NB4 (cell line): ENCODE data around the gene PEX11A.

Source experiments
- POLR2A ChIP-seq: IDR thresholded peaks from 2 replicates; pipeline ENCODE4 v1.6.1; 2011; ENCODE audit warnings: mild to moderate bottlenecking; ENCODE audit not compliant: insufficient read length; ENCODE audit errors: extremely low read depth
- TF ChIP-seq, protein P1 (sequence below): IDR thresholded peaks from 2 replicates; pipeline ENCODE4 v1.6.1; 2011; ENCODE audit warnings: low read depth, low read length

DNA sequence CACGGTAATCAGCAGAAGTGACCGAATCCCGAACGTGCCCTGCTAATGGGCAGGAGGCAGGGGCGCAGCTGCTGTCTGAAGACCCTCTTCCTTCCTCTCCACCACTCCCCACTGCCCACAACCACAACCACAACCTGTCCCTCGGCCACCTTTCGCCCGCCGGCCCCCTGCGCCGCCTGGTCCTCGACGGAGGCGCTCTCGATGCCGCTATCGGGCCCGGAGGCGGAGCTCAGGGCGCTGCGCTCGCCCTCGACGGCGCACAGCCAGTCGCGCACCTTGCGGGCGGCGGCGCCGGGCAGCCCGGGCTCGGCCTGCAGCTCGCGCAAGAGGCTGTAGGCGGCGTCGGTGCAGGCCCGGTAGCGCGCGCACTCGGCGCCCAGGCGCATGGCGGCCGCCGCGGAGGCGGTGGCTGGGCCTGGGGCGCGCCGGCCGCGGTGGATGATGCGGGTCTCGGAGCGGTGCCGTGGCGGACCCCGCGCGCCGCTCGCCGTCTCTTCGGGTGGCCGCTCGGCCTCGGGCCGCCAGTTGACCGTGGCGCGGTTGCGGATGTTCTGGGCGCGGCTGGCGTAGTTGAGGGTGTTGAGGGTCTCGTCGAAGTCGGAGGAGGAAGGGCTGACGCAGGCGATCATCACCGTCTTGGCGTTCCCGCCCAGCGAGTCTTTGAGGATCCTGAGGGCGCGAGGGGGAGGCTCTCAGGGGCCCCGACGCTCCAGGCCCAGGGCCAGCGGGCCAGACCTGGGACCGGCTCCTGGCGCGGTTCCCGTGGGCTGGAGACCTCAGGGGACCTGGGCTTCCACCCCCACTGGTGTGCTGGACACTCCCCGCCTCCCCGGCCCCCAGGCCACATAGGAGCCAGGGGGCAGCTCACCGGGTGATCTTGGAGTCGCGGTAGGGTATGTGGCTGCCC lies 42.2 kb downstream of the PEX11A start:
- no peak for TF ChIP-seq POLR2A
- TF ChIP-seq, protein P1, sequence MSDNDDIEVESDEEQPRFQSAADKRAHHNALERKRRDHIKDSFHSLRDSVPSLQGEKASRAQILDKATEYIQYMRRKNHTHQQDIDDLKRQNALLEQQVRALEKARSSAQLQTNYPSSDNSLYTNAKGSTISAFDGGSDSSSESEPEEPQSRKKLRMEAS: no peak
